HCT116 (cell line): ENCODE measurements around the gene CNTNAP5. TPM values are rescaled to one million over a fixed set of nuclear protein-coding genes. Genes with fewer than 3 reads are reported as not detected.

Experiments used
- ATAC-seq: fragments of 200-7000 bp; cut with Tn5 transposase; 2 replicates; pipeline ENCODE4 v1.9.1; 2020; ENCODE audit warnings: mild to moderate bottlenecking, moderate library complexity
- BruUV-seq: library from RNA; stranded (reverse); fragments of 400-500 nt; replicated peaks from 2 replicates; lab custom pipeline; 2021; lab: Mats Ljungman, UMichigan
- CTCF ChIA-PET: fragments of 300-600 bp; sonication (Branson Sonifier 250); formaldehyde crosslinking; loops from one replicate; lab custom pipeline; 2021; ENCODE audit warnings: antibody characterized with exemption; lab: Charles Lee
- POLR2A ChIA-PET: fragments of 300-600, 350-600 bp; sonication (Branson Sonifier 250); formaldehyde crosslinking; loops from one replicate; lab custom pipeline; 2021; ENCODE audit warnings: antibody characterized with exemption; lab: Charles Lee
- RAD21 ChIA-PET, 2 experiments: fragments of 300-600 bp; sonication (Branson Sonifier 250); formaldehyde crosslinking; loops; one replicate each; lab custom pipeline; 2023; ENCODE audit warnings: low total read pairs in 2 of 2; ENCODE audit not compliant: uncharacterized antibody in 2 of 2, unreplicated experiment in 2 of 2, low non-redundant PET in 1 of 2; lab: Charles Lee
- DNase-seq: peaks from one replicate; pipeline ENCODE4 v3.0.0-alpha.2; 2010; ENCODE audit warnings: low read depth, low spot score
- H2AFZ ChIP-seq: fragments of 200-600 bp; shearing (Covaris generic), sonication (generic); 2 replicates; pipeline ENCODE4 v1.6.1; 2017; ENCODE audit warnings: low read depth, mixed run types, mixed read lengths, antibody characterized with exemption, low read length; ENCODE audit not compliant: poor library complexity, severe bottlenecking
- H3K27ac ChIP-seq: 2 replicates; pipeline ENCODE4 v1.5.1; 2012; ENCODE audit warnings: low read depth, low read length
- H3K27me3 ChIP-seq: fragments of 200-600 bp; sonication (generic); 2 replicates; pipeline ENCODE4 v1.6.1; 2016; ENCODE audit warnings: mixed run types, low read length, mixed read lengths; ENCODE audit not compliant: insufficient read depth
- H3K36me3 ChIP-seq, 2 experiments: fragments of 200-500 bp in 1 of 2; fragments of 200-600 bp in 1 of 2; sonication (Bioruptor generic) in 1 of 2; sonication (generic) in 1 of 2; 2 replicates each; pipeline versions ENCODE4 v1.5.1 to v1.6.1; 2014 to 2016; ENCODE audit warnings: low read length in 2 of 2, inconsistent platforms in 1 of 2, mixed read lengths in 1 of 2, mixed run types in 1 of 2; ENCODE audit not compliant: insufficient read depth in 2 of 2, control insufficient read depth in 1 of 2
- H3K4me1 ChIP-seq, 2 experiments: fragments of 200-600 bp in 1 of 2; sonication (generic) in 1 of 2; 2 replicates each; pipeline versions ENCODE4 v1.5.1 to v1.6.1; 2012 to 2017; ENCODE audit warnings: low read length in 2 of 2, inconsistent platforms in 1 of 2, mild to moderate bottlenecking in 1 of 2, mixed read lengths in 1 of 2, mixed run types in 1 of 2, moderate library complexity in 1 of 2; ENCODE audit not compliant: insufficient read depth in 2 of 2, control insufficient read depth in 1 of 2
- H3K4me2 ChIP-seq: fragments of 200-600 bp; sonication (generic); 2 replicates; pipeline ENCODE4 v1.6.1; 2017; ENCODE audit warnings: mixed run types, low read length, mixed read lengths
- H3K4me3 ChIP-seq, 2 experiments: fragments of 200-600 bp in 1 of 2; sonication (generic) in 1 of 2; replicated peaks in 1 of 2; 2 replicates each; pipeline ENCODE4 v1.5.1; 2011 to 2016; ENCODE audit warnings: low read length in 2 of 2, control low read depth in 1 of 2, low read depth in 1 of 2, mild to moderate bottlenecking in 1 of 2, mixed read lengths in 1 of 2, mixed run types in 1 of 2
- H3K79me2 ChIP-seq: fragments of 200-600 bp; sonication (generic); 2 replicates; pipeline ENCODE4 v1.6.1; 2017; ENCODE audit warnings: mild to moderate bottlenecking, mixed run types, low read length, moderate library complexity, mixed read lengths; ENCODE audit not compliant: insufficient read depth
- H3K9ac ChIP-seq: fragments of 200-600 bp; sonication (generic); 2 replicates; pipeline ENCODE4 v1.6.1; 2016; ENCODE audit warnings: low read length, mixed read lengths
- H3K9me2 ChIP-seq: fragments of 200-600 bp; sonication (generic), shearing (Covaris generic); 2 replicates; pipeline ENCODE4 v1.6.1; 2017; ENCODE audit warnings: mixed run types, mild to moderate bottlenecking, moderate library complexity; ENCODE audit not compliant: insufficient read depth
- H3K9me3 ChIP-seq, 2 experiments: fragments of 200-500 bp in 1 of 2; fragments of 200-600 bp in 1 of 2; sonication (Bioruptor generic) in 1 of 2; sonication (generic) in 1 of 2; 2 replicates each; pipeline ENCODE4 v1.6.1; 2014 to 2017; ENCODE audit warnings: low read length in 2 of 2, mixed read lengths in 2 of 2, inconsistent platforms in 1 of 2, low read depth in 1 of 2, mild to moderate bottlenecking in 1 of 2, mixed run types in 1 of 2, moderate library complexity in 1 of 2; ENCODE audit not compliant: control insufficient read depth in 1 of 2, insufficient read depth in 1 of 2
- H4K20me1 ChIP-seq: fragments of 200-600 bp; sonication (generic), shearing (Covaris generic); 2 replicates; pipeline ENCODE4 v1.6.1; 2017; ENCODE audit warnings: mixed run types, mild to moderate bottlenecking, moderate library complexity; ENCODE audit not compliant: insufficient read depth
- CBX3 ChIP-seq: IDR thresholded peaks from 2 replicates; pipeline ENCODE4 v1.6.1; 2012; ENCODE audit warnings: low read depth
- EGR1 ChIP-seq: IDR thresholded peaks from 2 replicates; pipeline ENCODE4 v1.6.1; 2012; ENCODE audit warnings: low read depth
- EZH2 ChIP-seq: fragments of 200-600 bp; sonication (generic); IDR thresholded peaks from 2 replicates; pipeline ENCODE4 v1.6.1; 2017; ENCODE audit warnings: antibody characterized with exemption, mixed run types
- EZH2phosphoT487 ChIP-seq: fragments of 200-600 bp; IDR thresholded peaks from 2 replicates; pipeline ENCODE4 v1.6.1; 2018; ENCODE audit warnings: antibody characterized with exemption, borderline replicate concordance
- FOSL1 ChIP-seq: IDR thresholded peaks from 2 replicates; pipeline ENCODE4 v1.6.1; 2012; ENCODE audit warnings: low read depth
- JUND ChIP-seq: IDR thresholded peaks from 2 replicates; pipeline ENCODE4 v1.6.1; 2012
- POLR2A ChIP-seq: IDR thresholded peaks from 2 replicates; pipeline ENCODE4 v1.7.0; 2011; ENCODE audit warnings: borderline replicate concordance; ENCODE audit not compliant: insufficient read depth, insufficient read length; ENCODE audit errors: extremely low read depth
- POLR2AphosphoS5 ChIP-seq: IDR thresholded peaks from 2 replicates; pipeline ENCODE4 v1.6.1; 2011; ENCODE audit warnings: mild to moderate bottlenecking, low read depth, low read length, moderate library complexity
- RAD21 ChIP-seq: IDR thresholded peaks from 2 replicates; pipeline ENCODE4 v1.6.1; 2012; ENCODE audit warnings: low read depth, mild to moderate bottlenecking
- SIN3A ChIP-seq: IDR thresholded peaks from 2 replicates; pipeline ENCODE4 v1.6.1; 2012; ENCODE audit warnings: low read depth
- SP1 ChIP-seq: IDR thresholded peaks from 2 replicates; pipeline ENCODE4 v1.6.1; 2012; ENCODE audit warnings: low read depth
- SRF ChIP-seq: IDR thresholded peaks from 2 replicates; pipeline ENCODE4 v1.6.1; 2012; ENCODE audit warnings: low read depth
- YY1 ChIP-seq: IDR thresholded peaks from 2 replicates; pipeline ENCODE4 v1.6.1; 2011; ENCODE audit warnings: low read length, low read depth, moderate library complexity, mild to moderate bottlenecking; ENCODE audit not compliant: insufficient replicate concordance; ENCODE audit errors: extremely low read depth
- ZFX ChIP-seq: fragments of 450-650 bp; IDR thresholded peaks from 2 replicates; pipeline ENCODE4 v1.6.1; 2017
- ZNF274 ChIP-seq: fragments of 200-500 bp; sonication (Bioruptor generic); IDR thresholded peaks from 2 replicates; pipeline ENCODE4 v1.6.1; 2014; ENCODE audit warnings: mild to moderate bottlenecking, low read depth, low read length, inconsistent platforms
- intact Hi-C: fragments of 100-400 bp; cut with micrococcal nuclease; formaldehyde crosslinking; loops from 2 replicates; pipeline ENCODE4 v1.10.0; 2022
- total RNA-seq: library from RNA; stranded (reverse); gene quantifications from one replicate; pipeline ENCODE4 v1.2.1, GENCODE V29; 2021; ENCODE audit not compliant: unreplicated experiment
- TF ChIP-seq, protein P1 (sequence below): IDR thresholded peaks from 2 replicates; pipeline ENCODE4 v1.6.1; 2012
- TF ChIP-seq, protein P2 (sequence below): IDR thresholded peaks from 2 replicates; pipeline ENCODE4 v1.6.1; 2012
- TF ChIP-seq, protein P3 (sequence below): IDR thresholded peaks from 2 replicates; pipeline ENCODE4 v1.6.1; 2011; ENCODE audit warnings: mild to moderate bottlenecking, low read length, moderate library complexity; ENCODE audit not compliant: insufficient replicate concordance; ENCODE audit errors: extremely low read depth

Gene CNTNAP5
- total RNA-seq, 1 experiment from 2014 or later = not detected

DNA sequence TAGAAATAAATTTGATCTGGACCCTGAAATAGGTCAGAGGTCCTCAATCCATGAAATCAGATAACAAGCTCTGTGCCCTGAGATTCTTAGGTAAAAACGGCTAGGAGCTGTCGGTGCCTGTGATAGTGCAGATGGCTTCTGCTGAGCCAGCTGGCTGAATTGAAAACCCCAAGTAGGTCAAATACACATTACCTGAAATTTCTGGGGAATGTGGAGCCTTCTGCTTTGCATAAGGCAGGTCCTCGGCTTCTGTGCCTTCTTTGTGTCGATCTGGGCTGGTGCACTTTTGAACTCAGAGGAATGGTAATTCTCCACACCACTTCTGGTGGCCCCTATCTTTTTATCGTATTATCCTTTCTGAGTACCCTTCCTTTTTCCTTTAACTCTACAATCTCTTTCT is 66.6 kb downstream of the CNTNAP5 start:
- CTCF ChIA-PET = no interaction called here
- H3K36me3 ChIP-seq = no peaks in the 10 kb centered on the region
- ATAC-seq = no peak

DNA sequence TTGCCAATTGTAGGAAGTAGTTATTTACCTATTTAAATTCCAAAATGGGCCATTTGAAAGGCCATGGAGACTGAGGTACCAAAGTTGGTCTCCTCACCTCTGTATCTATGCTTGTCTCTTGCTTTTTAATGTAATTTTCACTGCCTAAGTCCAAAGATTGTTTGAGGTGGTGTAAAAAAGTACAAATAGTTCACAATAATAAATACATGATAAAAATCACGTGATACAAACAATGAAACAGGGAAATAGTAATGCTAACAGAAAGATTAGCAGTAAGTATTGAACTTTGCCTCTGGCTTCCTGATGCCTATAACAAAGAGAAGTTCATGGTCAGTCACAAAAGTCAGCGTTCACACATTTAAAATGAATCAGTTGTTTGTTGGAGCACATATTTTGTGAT is 67.6 kb downstream of the CNTNAP5 start:
- intact Hi-C loops = no loop called here
- H3K9me3 ChIP-seq = peaks cover 14 to 28% of the 10 kb centered on the region in 2 experiments; a peak in 2 of 4 replicates
- no peak overlapping the region for H2AFZ ChIP-seq
- no peaks in the 10 kb centered on the region for H4K20me1 ChIP-seq
- H3K4me3 ChIP-seq = no peak overlapping the region
- no peak overlapping the region for H3K27ac ChIP-seq
- ChIA-PET POLR2A (no interaction called here), CTCF (no interaction called here)
- no peaks in the 10 kb centered on the region for H3K79me2 ChIP-seq
- no peaks in the 10 kb centered on the region for H3K9me2 ChIP-seq
- no peaks in the 10 kb centered on the region for H3K27me3 ChIP-seq
- no peak overlapping the region for H3K9ac ChIP-seq
- no peaks in the 10 kb centered on the region for H3K36me3 ChIP-seq
- TF ChIP-seq YY1 (no peak), SP1 (no peak), POLR2AphosphoS5 (no peak), POLR2A (no peak), CBX3 (no peak), RAD21 (no peak), EZH2 (no peak), ZNF274 (no peak), JUND (no peak), SRF (no peak), ZFX (no peak), SIN3A (no peak), EGR1 (no peak), FOSL1 (no peak)
- TF ChIP-seq, protein P1, sequence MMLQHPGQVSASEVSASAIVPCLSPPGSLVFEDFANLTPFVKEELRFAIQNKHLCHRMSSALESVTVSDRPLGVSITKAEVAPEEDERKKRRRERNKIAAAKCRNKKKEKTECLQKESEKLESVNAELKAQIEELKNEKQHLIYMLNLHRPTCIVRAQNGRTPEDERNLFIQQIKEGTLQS = no peak
- TF ChIP-seq, protein P2, sequence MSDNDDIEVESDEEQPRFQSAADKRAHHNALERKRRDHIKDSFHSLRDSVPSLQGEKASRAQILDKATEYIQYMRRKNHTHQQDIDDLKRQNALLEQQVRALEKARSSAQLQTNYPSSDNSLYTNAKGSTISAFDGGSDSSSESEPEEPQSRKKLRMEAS = no peak
- TF ChIP-seq, all 23 proteins: peak for 0
- RAD21 ChIA-PET = no interaction called here
- Histone ChIP-seq H3K4me1 (no peaks in the 10 kb centered on the region), H3K4me2 (no peak overlapping the region)
- no TSS peak for BruUV-seq
- no peak for DNase-seq
- ATAC-seq = no peak

More for the DNA sequence above, 66.6 kb downstream of the CNTNAP5 start:
- Histone ChIP-seq H3K9me2 (no peaks in the 10 kb centered on the region), H3K27ac (no peak overlapping the region), H3K9ac (no peak overlapping the region), H3K9me3 (peaks cover 14 to 28% of the 10 kb centered on the region in 2 experiments; a peak in 2 of 4 replicates), H3K79me2 (no peaks in the 10 kb centered on the region), H4K20me1 (no peaks in the 10 kb centered on the region), H3K4me1 (no peaks in the 10 kb centered on the region), H3K4me3 (no peak overlapping the region), H3K4me2 (no peak overlapping the region), H3K27me3 (no peaks in the 10 kb centered on the region), H2AFZ (no peak overlapping the region)
- no peak for DNase-seq
- POLR2A ChIA-PET = no interaction called here
- TF ChIP-seq SIN3A = no peak
- TF ChIP-seq, protein P3, sequence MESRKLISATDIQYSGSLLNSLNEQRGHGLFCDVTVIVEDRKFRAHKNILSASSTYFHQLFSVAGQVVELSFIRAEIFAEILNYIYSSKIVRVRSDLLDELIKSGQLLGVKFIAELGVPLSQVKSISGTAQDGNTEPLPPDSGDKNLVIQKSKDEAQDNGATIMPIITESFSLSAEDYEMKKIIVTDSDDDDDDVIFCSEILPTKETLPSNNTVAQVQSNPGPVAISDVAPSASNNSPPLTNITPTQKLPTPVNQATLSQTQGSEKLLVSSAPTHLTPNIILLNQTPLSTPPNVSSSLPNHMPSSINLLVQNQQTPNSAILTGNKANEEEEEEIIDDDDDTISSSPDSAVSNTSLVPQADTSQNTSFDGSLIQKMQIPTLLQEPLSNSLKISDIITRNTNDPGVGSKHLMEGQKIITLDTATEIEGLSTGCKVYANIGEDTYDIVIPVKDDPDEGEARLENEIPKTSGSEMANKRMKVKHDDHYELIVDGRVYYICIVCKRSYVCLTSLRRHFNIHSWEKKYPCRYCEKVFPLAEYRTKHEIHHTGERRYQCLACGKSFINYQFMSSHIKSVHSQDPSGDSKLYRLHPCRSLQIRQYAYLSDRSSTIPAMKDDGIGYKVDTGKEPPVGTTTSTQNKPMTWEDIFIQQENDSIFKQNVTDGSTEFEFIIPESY = no peak
- TF ChIP-seq EZH2phosphoT487 = no peak
- no TSS peak for BruUV-seq
- RAD21 ChIA-PET = no interaction called here
- intact Hi-C loops = no loop called here
